Dendritic cell treated with granulocyte-macrophage colony-stimulating factor and Interleukin-4, amounts not matched to agents 40 ng/mL and 50 ng/mL, for 4 days (primary cell): ENCODE data around the gene RAET1L.
"Not testable (repeated sequence)": the region's sequence is repeated elsewhere in the genome, so short reads cannot be mapped to it uniquely, and the experiment has no call there.

ENCODE experiments used
- H3K27ac Mint-ChIP-seq: one replicate; pipeline ENCODE4 v1.8.0; 2022; ENCODE audit warnings: mild to moderate bottlenecking, mixed read lengths
- H3K27me3 Mint-ChIP-seq: one replicate; pipeline ENCODE4 v1.8.0; 2022; ENCODE audit warnings: mild to moderate bottlenecking, mixed read lengths
- H3K36me3 Mint-ChIP-seq: one replicate; pipeline ENCODE4 v1.8.0; 2022; ENCODE audit warnings: low read depth, mixed read lengths
- H3K4me1 Mint-ChIP-seq: one replicate; pipeline ENCODE4 v1.8.0; 2022; ENCODE audit warnings: low read depth, mixed read lengths
- H3K4me3 Mint-ChIP-seq: one replicate; pipeline ENCODE4 v1.8.0; 2022; ENCODE audit warnings: mild to moderate bottlenecking, moderate library complexity, mixed read lengths
- H3K9me3 Mint-ChIP-seq: one replicate; pipeline ENCODE4 v1.8.0; 2022; ENCODE audit warnings: mixed read lengths
- intact Hi-C: fragments of 100-400 bp; cut with micrococcal nuclease; formaldehyde crosslinking; loops from one replicate; pipeline ENCODE4 v1.15.0; 2022

The RAET1L gene

GRCh38 chr6:150017186-150017521, 8.2 kb downstream of the RAET1L start:
- not testable (repeated sequence) for H3K27ac Mint-ChIP-seq, H3K9me3 Mint-ChIP-seq, H3K36me3 Mint-ChIP-seq, H3K4me3 Mint-ChIP-seq
- intact Hi-C loops, result loop anchor here (1.0 to 2.0 kb wide), 2 partner anchors 83 to 182 kb away; no protein-coding TSS in a partner anchor
- H3K27me3 Mint-ChIP-seq, result peaks cover 72% of the 10 kb centered on the region
- H3K4me1 Mint-ChIP-seq, result peaks cover 14% of the 10 kb centered on the region

- Mint-ChIP-seq H3K36me3 (no peaks in the 10 kb centered on the region), H3K27ac (no peak overlapping the region), H3K4me1 (peaks cover 14% of the 10 kb centered on the region), H3K27me3 (peaks cover 74% of the 10 kb centered on the region), H3K9me3 (no peaks in the 10 kb centered on the region), H3K4me3 (no peak overlapping the region)
- intact Hi-C loops, result loop anchor here (1.0 to 2.0 kb wide), 2 partner anchors 82 to 182 kb away; no protein-coding TSS in a partner anchor
Observed at GRCh38 chr6:150016324-150017185, 8.8 kb downstream of the RAET1L start.

- Mint-ChIP-seq H3K4me1 (peaks cover 14% of the 10 kb centered on the region), H3K27me3 (peaks cover 76% of the 10 kb centered on the region)
- not testable (repeated sequence) for H3K4me3 Mint-ChIP-seq, H3K36me3 Mint-ChIP-seq, H3K9me3 Mint-ChIP-seq, H3K27ac Mint-ChIP-seq
- intact Hi-C loops, result loop anchor here (2.0 kb wide), 1 partner anchor 181 kb away; no protein-coding TSS in a partner anchor
Observed at GRCh38 chr6:150015281-150016001, 9.9 kb downstream of the RAET1L start.

GRCh38 chr6:150014623-150015280, 10.6 kb downstream of the RAET1L start:
- H3K9me3 Mint-ChIP-seq, H3K36me3 Mint-ChIP-seq, intact Hi-C loops, H3K27ac Mint-ChIP-seq: not testable (repeated sequence)
- Mint-ChIP-seq H3K27me3 (peaks cover 80% of the 10 kb centered on the region), H3K4me1 (peaks cover 14% of the 10 kb centered on the region), H3K4me3 (peak overlapping the region; percentile 59)

GRCh38 chr6:150013785-150014622, 11.3 kb downstream of the RAET1L start:
- intact Hi-C loops, H3K36me3 Mint-ChIP-seq, H3K9me3 Mint-ChIP-seq, H3K27ac Mint-ChIP-seq, H3K4me3 Mint-ChIP-seq: not testable (repeated sequence)
- Mint-ChIP-seq H3K27me3 (peaks cover 82% of the 10 kb centered on the region), H3K4me1 (peaks cover 14% of the 10 kb centered on the region)

- H3K4me3 Mint-ChIP-seq, H3K27ac Mint-ChIP-seq: not testable (repeated sequence)
Observed at GRCh38 chr6:150012846-150013784, 12.2 kb downstream of the RAET1L start.

GRCh38 chr6:150008588-150008987, 16.7 kb downstream of the RAET1L start:
- Mint-ChIP-seq H3K27me3 (peaks cover 81% of the 10 kb centered on the region), H3K9me3 (no peaks in the 10 kb centered on the region), H3K36me3 (no peaks in the 10 kb centered on the region), H3K4me3 (no peak overlapping the region), H3K27ac (no peak overlapping the region), H3K4me1 (peaks cover 11% of the 10 kb centered on the region)
- intact Hi-C loops, result no loop called here

More at GRCh38 chr6:150012846-150013784, 12.2 kb downstream of the RAET1L start:
- H3K36me3 Mint-ChIP-seq, H3K9me3 Mint-ChIP-seq, intact Hi-C loops: not testable (repeated sequence)
- Mint-ChIP-seq H3K4me1 (peaks cover 14% of the 10 kb centered on the region), H3K27me3 (peaks cover 83% of the 10 kb centered on the region)

- no peak overlapping the region for H3K4me3 Mint-ChIP-seq
- no peaks in the 10 kb centered on the region for H3K9me3 Mint-ChIP-seq
- no peaks in the 10 kb centered on the region for H3K36me3 Mint-ChIP-seq
- peaks cover 78% of the 10 kb centered on the region for H3K27me3 Mint-ChIP-seq
- intact Hi-C loops, result no loop called here
- H3K27ac Mint-ChIP-seq, result no peak overlapping the region
- H3K4me1 Mint-ChIP-seq, result peaks cover 11% of the 10 kb centered on the region
Observed at GRCh38 chr6:150006961-150007464, 18.3 kb downstream of the RAET1L start.

GRCh38 chr6:150005761-150006651, 19.3 kb downstream of the RAET1L start:
- Mint-ChIP-seq H3K4me3 (peak overlapping the region; percentile 81), H3K4me1 (peaks cover 11% of the 10 kb centered on the region), H3K27ac (peak overlapping the region; percentile 60), H3K27me3 (peaks cover 83% of the 10 kb centered on the region), H3K36me3 (no peaks in the 10 kb centered on the region), H3K9me3 (no peaks in the 10 kb centered on the region)
- intact Hi-C loops, result loop anchor here (2.0 kb wide), 1 partner anchor 41 kb away; no protein-coding TSS in a partner anchor

GRCh38 chr6:150004783-150005717, 20.3 kb downstream of the RAET1L start:
- Mint-ChIP-seq H3K9me3 (no peaks in the 10 kb centered on the region), H3K4me3 (peak overlapping the region; percentile 81), H3K4me1 (peaks cover 11% of the 10 kb centered on the region), H3K36me3 (no peaks in the 10 kb centered on the region), H3K27me3 (peaks cover 83% of the 10 kb centered on the region), H3K27ac (peak overlapping the region; percentile 60)
- intact Hi-C loops, result loop anchor here (2.0 kb wide), 1 partner anchor 40 kb away; no protein-coding TSS in a partner anchor
